Jurkat, Clone E6-1 (cell line): ENCODE data around the gene OPCML.

Experiments used
- DNase-seq: peaks from one replicate; pipeline ENCODE4 v3.0.0-alpha.2; 2011; ENCODE audit warnings: low read depth, low spot score
- H3K4me3 ChIP-seq: 2 replicates; pipeline ENCODE4 v1.5.1; 2011; ENCODE audit warnings: mild to moderate bottlenecking, low read length, control low read depth, moderate library complexity

Gene OPCML

DNA sequence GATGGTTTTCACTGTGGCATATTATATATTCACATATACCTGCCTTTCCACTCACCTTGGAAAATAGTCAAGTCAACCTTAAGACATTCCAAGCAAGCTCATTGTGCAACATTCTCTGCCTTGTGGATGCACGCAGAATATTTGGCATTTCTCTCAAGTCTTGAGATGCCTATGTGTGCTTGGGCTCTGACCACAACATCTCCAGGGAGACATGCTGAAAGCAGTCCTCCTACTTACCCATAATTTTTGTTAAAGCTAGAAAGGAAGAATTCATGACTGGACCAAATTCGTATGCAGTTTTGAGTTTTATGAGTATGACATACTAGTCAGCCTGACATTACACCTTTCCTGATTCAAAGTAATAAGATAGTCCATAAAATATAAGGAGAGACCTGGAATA is 684.0 kb downstream of the OPCML start:
- no peak for DNase-seq
- H3K4me3 ChIP-seq: no peak overlapping the region

DNA sequence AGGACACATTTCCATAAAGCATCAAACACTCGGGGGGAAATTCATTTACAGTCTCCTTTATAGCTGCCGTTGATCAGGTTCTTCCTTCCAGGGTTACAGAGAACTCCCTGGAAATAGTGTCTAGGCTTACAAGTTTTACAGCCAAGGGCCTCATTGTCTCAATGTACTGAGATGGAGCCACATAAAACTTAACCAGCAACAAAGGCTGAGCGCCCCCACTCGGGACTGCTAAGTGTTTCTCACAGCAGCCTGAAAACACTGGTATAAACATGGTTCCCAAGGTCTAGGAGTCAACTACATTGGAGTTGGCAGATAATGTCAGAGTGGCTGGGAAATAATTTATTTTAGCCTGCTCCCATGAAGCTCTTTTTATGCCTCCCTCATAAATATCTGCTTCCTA is 686.2 kb downstream of the OPCML start:
- no peak for DNase-seq
- H3K4me3 ChIP-seq: no peak overlapping the region

GRCh38 chr11:132844956-132845696 is 687.2 kb downstream of the OPCML start:
- DNase-seq: no peak
- H3K4me3 ChIP-seq: no peak overlapping the region

GRCh38 chr11:132840660-132841059 is 691.6 kb downstream of the OPCML start:
- DNase-seq: no peak
- H3K4me3 ChIP-seq: no peak overlapping the region

DNA sequence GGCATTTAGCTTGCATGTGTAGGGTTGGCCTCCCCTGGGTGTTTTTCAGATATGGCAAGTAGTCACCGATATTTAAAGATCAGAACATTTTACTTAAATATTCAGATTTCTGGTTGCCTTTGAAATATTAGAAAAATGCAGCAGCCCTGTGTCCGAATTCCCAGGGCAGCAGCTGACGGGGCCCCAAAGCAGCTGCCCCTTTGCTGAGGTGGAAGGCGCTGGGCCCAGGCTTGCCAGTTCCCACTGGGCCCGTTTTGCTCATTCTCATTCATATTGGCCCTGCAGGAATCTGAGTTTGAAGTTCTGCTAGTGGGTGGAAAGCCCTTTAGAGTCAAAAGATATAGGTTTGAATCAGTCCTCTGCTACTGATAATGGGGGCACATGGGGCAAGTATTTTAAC is 692.1 kb downstream of the OPCML start:
- no peak overlapping the region for H3K4me3 ChIP-seq
- DNase-seq: no peak

DNA sequence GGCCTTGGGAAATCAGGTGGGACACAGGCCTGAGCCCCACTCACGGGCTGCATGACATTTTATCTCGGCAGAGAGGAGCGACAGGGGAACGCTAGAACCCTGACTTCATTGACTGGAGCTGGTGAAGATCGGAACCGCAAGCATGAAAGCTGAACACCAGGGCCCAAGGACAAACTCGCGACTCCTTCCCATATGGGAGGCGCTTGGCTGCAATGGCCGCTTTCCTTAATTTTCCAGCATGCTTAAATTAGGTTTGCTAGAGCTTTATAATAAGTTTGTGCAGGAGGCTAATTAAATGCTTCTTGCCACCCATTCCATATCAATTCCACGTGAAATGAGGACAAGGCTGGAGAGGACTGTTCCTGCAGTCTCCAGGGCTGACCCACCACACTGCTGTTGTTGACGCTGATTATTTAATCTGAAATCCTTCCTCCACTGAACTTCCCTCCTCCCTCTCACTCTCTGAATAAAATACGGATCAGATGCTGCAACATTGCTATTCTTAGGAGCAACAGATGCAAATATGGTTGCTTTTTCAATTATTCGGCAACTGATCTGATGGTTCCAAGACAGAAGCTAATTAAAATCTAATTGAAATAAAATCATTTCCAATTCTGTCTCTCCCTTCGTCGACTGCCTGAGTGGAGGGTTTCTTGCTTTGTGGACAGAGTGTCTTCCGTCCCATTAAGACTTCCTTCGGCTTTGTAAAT is 692.9 kb downstream of the OPCML start:
- H3K4me3 ChIP-seq: no peak overlapping the region
- no peak for DNase-seq

- H3K4me3 ChIP-seq: no peak overlapping the region
- DNase-seq: no peak
Observed at GRCh38 chr11:132838627-132839026, 693.7 kb downstream of the OPCML start.

GRCh38 chr11:132831272-132831671 is 701.0 kb downstream of the OPCML start:
- no peak overlapping the region for H3K4me3 ChIP-seq
- no peak for DNase-seq

GRCh38 chr11:132824642-132825041 is 707.7 kb downstream of the OPCML start:
- H3K4me3 ChIP-seq: no peak overlapping the region
- DNase-seq: peak; percentile 16

DNA sequence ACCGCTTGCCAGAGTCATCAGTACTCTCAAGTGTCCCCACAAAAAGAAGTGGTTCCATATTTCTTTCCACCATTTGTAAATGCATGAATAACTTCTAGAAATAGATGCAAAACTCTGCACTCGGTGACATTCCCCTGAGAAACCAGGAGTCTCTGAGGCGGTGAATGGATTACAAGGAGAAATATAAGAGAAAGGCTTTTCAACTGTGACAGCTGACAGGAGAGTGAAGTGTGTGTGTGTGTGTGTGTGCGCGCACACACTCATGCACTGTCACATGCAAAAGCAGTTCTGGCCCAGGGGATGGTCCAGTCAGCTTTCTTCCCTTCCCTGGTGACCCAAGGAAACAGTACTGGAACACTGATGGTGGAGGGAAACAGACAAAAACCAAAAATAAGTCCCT is 710.0 kb downstream of the OPCML start:
- DNase-seq: no peak

DNA sequence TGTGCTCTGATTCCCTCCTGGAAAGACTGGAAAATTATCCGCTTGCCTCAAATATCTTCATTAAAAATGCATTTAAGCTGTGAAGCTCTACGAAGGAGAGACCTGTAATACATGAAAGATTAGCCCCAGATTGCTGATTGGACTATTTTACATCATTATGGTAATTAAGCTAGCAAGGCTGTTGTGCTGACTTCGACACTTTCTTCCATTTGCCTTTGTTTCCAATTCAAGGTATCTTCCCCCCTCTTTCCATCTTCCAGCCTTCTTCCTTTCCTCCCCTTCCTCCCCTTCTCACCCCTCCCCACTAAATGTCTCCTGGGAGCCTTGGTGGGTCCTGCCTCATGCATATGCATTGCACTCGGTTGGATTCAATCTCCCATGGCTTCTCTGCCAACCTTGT is 710.8 kb downstream of the OPCML start:
- no peak overlapping the region for H3K4me3 ChIP-seq
- no peak for DNase-seq

More for the DNA sequence above, 710.0 kb downstream of the OPCML start:
- no peak overlapping the region for H3K4me3 ChIP-seq

DNA sequence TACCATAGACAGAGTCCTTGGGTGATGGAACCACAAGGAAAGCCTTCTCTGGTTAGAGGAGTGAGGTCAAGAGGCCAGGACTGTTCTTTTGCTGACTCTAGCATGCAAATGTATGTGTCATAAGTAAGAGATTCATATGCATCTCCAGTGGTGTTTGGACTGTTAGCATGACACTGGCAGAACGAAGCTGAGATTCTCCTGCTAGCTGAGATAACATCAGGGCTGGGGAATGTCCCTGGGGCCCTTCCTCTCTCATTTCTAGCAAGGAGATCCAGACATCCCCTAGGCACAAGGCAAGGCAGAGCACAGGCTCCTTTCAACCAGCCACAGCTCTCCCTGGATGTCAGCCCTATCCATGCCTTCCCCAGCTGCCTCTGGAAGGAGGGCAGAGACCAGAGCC is 711.3 kb downstream of the OPCML start:
- DNase-seq: no peak

GRCh38 chr11:132818951-132819350 is 713.4 kb downstream of the OPCML start:
- no peak for DNase-seq
- no peak overlapping the region for H3K4me3 ChIP-seq

More for the DNA sequence above, 711.3 kb downstream of the OPCML start:
- no peak overlapping the region for H3K4me3 ChIP-seq

GRCh38 chr11:132817387-132817786 is 714.9 kb downstream of the OPCML start:
- DNase-seq: no peak
- no peak overlapping the region for H3K4me3 ChIP-seq

GRCh38 chr11:132814410-132814809 is 717.9 kb downstream of the OPCML start:
- no peak overlapping the region for H3K4me3 ChIP-seq
- no peak for DNase-seq

DNA sequence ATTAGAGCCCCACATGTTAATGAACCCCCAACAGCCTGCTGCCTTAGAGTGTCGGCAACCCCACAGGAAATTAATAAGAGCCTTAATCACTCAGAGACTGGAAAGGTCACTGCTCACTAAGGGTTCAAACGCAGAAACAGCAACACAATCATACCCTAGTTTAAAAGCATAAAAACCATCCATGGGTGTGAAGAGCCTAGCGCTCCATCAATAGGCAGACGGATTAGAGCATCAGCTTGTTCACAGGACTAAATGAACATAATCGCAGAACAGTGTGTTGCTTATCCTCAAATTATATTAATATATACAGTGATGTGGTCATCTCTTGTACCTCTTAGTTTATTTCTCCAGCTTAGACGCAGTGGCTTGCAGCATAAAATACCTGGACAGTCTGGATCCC is 720.7 kb downstream of the OPCML start:
- DNase-seq: no peak
- H3K4me3 ChIP-seq: no peak overlapping the region

- no peak for DNase-seq
- no peak overlapping the region for H3K4me3 ChIP-seq
Observed at GRCh38 chr11:132809070-132809469, 723.2 kb downstream of the OPCML start.

- DNase-seq: no peak
- H3K4me3 ChIP-seq: no peak overlapping the region
Observed at GRCh38 chr11:132804258-132804657, 728.0 kb downstream of the OPCML start.

DNA sequence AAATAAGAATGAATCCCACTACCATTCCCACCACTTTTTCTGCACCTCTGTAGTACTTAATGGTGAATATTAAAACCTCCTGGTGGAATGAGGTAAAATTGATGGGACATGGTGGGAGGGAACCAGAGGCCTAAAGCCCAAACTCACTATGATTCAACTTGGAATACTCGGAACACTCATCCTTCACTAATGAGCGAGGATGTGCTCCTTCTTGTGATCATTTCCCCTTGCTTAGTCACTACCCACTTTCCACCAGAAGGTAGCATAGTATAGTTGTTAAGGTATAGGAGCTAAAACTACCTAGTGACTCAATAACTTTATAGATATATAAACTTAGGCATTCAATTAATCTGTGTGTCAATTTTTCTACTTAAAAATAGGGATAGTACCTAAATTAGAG is 728.9 kb downstream of the OPCML start:
- DNase-seq: no peak
- no peak overlapping the region for H3K4me3 ChIP-seq

DNA sequence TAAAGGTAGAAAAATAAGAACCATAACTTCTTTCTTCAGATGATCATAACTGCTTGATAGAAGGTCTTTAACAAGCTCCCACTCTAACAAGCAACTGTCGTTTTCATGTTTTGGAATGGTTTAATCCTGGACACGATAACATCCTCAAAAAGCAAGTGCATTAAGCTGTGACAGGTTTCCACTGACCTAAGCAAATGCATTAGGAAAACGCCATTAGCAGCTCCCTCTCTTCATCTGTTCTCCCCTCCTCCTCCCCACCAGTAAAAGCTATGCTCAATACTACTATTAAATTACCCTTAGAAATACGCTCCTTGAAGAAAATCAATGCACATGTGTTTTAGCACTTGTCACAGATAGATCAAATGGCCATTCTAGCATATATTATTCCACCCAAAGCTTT is 729.4 kb downstream of the OPCML start:
- no peak for DNase-seq
- H3K4me3 ChIP-seq: no peak overlapping the region

GRCh38 chr11:132793831-132794230 is 738.5 kb downstream of the OPCML start:
- no peak overlapping the region for H3K4me3 ChIP-seq
- no peak for DNase-seq
